AG08395 (cell line): Measurements from ENCODE around the gene LTF.
"Not testable (repeated sequence)": the region's sequence is repeated elsewhere in the genome, so short reads cannot be mapped to it uniquely, and the experiment has no call there.

Source experiments
- DNase-seq: peaks from one replicate; pipeline ENCODE4 v3.0.0; 2012; ENCODE audit warnings: mixed read lengths, low spot score

The LTF gene

GRCh38 chr3:46464326-46465195 lies at the start of gene LTF:
Gene LTF (minus strand): TSS chr3:46464905. CDS start chr3:46464867, 38 bp downstream.
- DNase-seq, result no peak

DNA sequence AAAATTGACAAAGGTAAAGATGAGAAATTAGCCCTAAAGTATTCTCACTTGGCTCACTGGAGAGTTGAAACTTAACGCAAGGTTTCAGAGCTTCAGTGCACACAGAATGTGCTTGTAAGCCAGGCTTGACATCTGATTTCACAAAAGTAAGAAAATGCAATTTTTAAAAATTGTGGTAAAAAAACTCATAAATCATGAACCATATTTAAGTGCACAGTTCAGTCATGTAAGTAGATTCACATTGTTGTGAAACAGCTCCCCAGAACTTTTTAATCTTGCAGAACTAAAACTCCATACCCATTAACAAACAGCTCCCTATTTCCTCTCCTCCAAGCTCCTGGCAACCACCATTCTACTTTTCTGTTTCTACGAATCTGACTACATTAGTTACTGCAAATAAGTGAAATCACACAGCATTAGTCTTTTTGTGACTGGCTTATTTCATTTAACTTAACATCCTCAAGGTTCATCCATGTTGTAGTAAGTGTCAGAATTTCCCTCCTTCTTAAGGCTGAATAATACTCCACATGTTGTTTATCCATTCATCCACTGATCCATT lies 47.6 kb upstream of the LTF start:
- DNase-seq, result no peak

DNA sequence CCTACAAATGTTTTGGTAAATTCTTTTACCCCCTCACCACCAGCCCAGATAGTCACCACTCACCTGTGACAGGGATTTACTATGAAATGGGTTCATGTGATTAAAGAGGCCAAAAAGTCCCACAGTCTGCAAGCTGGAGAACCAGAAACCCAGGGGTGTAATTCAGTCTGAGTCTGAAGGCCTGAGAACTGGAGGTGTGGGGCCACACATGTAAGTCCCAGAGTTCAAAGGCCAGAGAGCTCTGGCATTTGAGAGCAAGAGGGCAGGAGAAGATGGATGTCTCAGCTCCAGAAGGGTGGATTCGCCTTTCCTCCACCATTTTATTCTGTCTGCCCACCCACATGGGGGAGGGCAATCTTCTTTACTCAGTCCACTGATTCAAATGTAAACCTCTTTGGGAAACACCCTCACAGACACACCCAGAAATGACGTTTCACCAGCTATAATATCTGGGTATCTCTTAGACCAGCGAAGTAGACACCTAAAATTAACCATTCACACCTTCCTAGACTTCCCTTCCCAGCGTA lies 45.0 kb upstream of the LTF start:
- DNase-seq, result no peak

- no peak for DNase-seq
These were observed 44.3 kb upstream of the LTF start for GRCh38 chr3:46508850-46509591.

DNA sequence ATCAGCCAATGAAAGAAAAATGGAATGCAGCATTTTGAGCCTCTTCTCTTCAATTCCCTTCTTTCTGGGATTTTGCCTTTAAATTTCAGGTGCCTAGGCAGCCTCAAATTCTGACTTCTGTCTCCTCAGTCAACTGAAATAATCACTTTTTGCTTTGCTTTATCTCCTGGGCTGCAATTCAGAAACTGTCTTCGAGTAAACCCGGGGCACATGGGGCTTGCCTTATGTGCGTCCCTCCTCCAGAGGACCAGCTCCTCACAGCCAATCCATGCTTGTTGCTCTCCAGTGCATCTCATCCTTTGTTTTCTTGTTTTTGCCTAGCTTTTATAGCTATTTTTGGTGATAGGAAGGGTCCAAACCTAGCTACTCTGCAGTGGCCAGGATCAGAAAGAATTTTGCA lies 41.8 kb upstream of the LTF start:
- DNase-seq, result no peak

DNA sequence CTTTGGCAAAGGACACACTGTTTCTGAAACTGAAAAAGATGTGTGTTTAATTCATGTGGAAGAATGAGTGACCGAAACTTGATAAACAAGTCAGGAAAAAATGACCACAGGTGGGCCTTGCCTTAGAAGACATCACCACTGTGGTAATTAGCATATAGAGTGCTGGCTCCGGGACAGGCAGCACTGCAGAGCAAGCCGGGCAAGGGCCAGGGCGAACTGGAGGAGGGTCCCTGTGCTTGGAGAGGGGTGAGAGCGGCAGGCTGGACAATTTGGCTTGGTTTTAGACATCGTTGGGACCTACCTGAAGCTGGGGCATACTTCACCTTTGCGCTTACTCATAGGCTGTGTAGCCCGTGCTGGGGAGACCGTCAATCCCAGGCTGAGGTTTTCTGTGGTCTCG lies 41.2 kb upstream of the LTF start:
- DNase-seq, result no peak

- DNase-seq, result no peak
These were observed 40.1 kb upstream of the LTF start for GRCh38 chr3:46504789-46505188.

DNA sequence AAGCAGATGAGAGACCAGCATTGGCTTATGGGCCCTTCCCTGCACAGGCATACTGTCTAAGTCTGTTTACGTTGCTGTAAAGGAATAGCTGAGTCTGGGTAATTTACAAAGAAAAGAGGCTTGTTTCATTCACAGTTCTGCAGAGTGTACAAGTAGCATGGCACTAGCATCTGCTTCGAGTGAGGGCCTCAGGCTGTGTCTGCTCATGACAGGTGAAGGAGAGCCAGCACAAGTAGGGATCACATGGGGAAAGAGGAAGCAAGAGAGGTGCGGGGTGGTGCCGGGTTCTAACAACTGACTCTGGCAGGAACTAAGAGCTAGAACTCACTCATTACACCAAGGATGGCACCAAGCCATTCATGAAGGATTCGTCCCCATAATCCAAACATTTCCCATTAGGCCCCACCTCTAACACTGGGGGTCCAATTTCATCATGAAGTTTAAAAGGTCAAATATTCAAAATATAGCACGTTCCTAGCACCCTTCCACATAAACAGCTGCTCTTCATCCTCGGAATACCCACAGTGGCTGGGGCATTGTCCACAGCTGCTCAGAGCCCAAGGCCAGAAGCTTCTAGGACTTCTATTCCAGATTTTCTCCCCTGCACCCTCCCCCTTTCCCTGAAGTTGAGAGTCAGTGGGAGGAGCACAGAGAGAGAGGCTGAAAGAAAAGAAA lies 38.6 kb upstream of the LTF start:
- no peak for DNase-seq

GRCh38 chr3:46501702-46502101 lies 37.0 kb upstream of the LTF start:
- peak; percentile 46 for DNase-seq

DNA sequence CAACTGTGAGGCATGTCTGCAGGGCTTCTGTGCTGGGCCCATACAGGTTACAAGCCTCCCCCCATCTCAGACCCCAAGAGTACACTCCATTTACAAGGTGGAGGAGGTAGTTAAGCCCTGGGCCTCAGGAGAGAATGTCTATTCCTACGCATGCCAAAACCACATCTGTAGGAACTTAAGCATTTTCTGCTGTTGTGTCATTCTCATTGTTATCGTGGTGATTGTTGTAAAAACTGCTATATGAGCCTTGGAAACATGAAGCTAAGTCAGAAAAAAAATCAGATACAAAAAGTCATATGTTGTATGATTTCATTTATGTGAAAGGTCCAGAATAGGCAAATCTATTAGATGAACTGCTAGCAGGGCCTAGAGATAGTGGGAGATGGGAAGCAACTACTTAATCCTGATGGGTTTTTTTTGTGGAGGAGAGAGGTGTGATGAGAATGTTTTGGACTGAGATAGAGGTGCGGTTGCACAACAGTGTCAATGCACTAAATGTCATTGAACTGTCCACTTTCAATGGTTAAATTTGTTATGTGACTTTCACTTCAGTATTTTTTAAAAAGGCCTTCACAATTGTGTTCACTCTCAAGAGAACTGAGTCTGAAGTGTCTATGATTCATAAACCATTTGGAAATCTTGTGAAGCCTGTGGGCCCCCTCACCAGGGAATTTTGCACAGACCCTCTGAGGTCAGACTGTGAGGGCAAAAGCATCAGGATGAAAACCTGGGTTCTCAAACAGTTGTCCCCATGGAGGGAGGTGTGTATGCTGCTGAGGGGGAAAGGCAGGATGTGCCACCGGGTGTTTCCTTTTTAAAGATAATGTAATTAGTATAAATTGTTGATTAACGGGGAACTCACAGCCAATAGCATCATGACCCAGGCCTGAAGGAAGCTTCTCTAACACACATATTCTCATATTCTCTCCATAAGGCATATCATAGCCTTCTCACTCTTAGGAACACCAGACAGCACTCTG lies 36.2 kb upstream of the LTF start:
- peak; percentile 75 for DNase-seq

GRCh38 chr3:46498916-46499519 lies 34.3 kb upstream of the LTF start:
- no peak for DNase-seq

DNA sequence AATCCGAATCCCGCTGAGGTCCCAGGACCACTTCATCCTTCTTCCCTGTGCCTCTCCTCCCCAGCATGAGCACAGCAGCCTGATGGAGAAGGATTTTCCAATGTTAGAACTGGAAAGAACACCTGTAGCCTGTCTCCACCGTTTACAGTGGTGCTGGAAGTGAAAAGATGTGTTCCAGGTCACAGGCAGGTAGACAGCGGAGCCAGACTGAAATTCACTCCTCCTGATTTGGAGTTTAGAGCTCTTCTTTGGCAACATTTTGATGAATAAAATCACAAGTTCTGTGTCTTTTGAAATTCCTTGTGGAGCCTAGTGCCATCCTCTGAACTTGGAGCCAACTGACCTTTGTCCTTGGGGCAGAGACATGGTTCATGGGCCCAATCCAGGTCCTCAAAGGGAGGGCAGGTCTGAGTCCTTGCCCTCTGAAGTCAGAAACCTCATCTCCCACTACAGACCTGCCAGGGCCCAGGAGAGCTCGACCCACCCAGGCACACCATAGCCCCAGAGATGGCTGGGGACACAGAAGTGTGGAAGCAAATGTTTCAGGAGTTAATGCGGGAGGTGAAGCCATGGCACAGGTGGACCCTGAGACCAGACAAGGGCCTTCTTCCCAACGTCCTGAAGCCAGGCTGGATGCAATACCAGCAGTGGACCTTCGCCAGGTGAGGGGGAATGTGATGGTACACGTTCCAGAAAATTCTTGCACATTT lies 33.0 kb upstream of the LTF start, which contains the start of gene RTP3:
Gene RTP3, plus strand, starts transcription at position 421 of the 710 bp plus-strand sequence. Its CDS starts 87 bp downstream, at position 508.
- DNase-seq, result no peak

- no peak for DNase-seq
These were observed 32.2 kb upstream of the LTF start for GRCh38 chr3:46496746-46497555.

DNA sequence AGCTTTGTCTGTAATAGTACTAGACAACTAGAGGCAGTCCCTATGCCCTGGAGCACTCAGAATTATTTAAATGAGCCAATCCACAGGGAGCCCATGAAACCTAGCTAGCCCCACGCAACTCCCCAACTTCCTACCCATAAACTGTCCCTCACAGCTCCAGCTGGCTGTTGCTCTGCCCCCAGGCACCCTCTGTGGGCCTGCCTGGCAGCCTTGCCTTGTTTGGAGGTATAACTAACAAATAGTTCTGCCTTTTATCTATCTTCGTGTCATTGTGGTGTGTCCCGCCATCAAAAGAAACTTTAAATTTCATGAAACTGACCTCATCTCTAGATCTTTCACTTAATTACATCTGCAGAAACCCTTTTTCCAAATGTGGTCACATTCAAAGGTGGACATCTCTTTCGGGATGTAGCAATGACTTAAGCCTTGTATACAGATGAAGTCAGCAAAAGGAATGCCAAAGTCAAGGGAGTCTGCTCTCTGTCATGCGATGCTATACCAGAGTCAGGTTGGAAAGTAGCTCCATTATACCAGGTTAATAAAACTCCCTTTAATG lies 31.3 kb upstream of the LTF start:
- peak; percentile 81 for DNase-seq

DNA sequence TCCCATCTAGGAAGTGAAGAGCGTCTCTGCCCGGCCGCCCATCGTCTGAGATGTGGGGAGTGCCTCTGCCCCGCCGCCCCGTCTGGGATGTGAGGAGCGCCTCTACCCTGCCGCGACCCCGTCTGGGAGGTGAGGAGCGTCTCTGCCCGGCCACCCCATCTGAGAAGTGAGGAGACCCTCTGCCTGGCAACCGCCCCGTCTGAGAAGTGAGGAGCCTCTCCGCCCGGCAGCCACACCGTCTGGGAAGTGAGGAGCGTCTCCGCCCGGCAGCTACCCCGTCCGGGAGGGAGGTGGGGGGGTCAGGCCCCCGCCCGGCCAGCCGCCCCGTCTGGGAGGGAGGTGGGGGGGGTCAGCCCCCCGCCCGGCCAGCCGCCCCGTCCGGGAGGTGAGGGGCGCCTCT lies 29.8 kb upstream of the LTF start:
- DNase-seq, result not testable (repeated sequence)

DNA sequence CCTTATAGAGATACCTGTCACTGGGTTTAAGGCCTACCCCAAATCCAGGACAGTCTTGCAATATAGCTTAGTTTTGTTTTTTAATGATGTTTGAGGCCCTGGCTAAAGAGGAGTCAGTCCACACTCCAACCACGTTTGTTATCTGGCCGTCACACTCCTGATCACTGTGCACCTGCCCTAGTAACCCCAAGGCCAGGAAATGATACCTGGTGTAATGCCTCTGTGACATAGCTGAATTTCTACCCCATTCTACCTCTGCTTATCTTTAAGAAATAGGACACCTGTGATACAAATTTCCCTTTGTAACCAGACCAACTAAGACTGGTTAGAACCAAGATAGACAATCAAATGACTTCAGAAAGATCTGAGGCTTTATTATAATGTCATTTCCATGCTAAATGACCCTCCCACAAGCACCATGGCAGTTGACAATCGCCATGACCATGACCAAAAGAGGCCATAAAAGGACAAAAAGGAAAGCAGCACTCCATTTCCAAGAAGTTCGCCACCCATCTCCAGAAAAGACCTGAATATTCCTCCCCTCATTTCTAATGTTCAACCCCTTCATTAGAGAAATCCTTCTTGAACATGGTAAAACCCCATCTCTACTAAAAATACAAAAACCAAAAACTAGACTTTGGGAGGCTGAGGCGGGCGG lies 28.3 kb upstream of the LTF start:
- DNase-seq, result no peak

GRCh38 chr3:46491089-46492070 lies 26.7 kb upstream of the LTF start:
- DNase-seq, result no peak
